Stimulated activated CD4-positive, alpha-beta T cell treated with anti-CD3 and anti-CD28 coated beads, Interleukin-15, amount 100 ng/mL, for 48 hours (primary cell): ENCODE measurements around the gene PLPP3.

Source experiments
- DNase-seq, 2 donors: peaks; one replicate each; pipeline ENCODE4 v3.0.0-alpha.2; 2020; ENCODE audit warnings: low read depth in 2 of 2

The PLPP3 gene

GRCh38 chr1:56576880-56577405 is 2.4 kb downstream of the PLPP3 start:
- DNase-seq, result no peak

GRCh38 chr1:56575865-56576264 is 3.5 kb downstream of the PLPP3 start:
- DNase-seq, result no peak

GRCh38 chr1:56574794-56575193 is 4.6 kb downstream of the PLPP3 start:
- no peak for DNase-seq

- no peak for DNase-seq
These were observed 6.1 kb downstream of the PLPP3 start for GRCh38 chr1:56573311-56573710.

- no peak for DNase-seq
These were observed 6.9 kb downstream of the PLPP3 start for GRCh38 chr1:56572334-56573050.

- DNase-seq, result no peak
These were observed 7.9 kb downstream of the PLPP3 start for GRCh38 chr1:56571448-56571847.

GRCh38 chr1:56570924-56571372 is 8.4 kb downstream of the PLPP3 start:
- no peak for DNase-seq

- no peak for DNase-seq
These were observed 9.7 kb downstream of the PLPP3 start for GRCh38 chr1:56569661-56570060.

GRCh38 chr1:56566994-56567393 is 12.4 kb downstream of the PLPP3 start:
- no peak for DNase-seq

GRCh38 chr1:56566061-56566744 is 13.2 kb downstream of the PLPP3 start:
- DNase-seq, result no peak

GRCh38 chr1:56564615-56565014 is 14.7 kb downstream of the PLPP3 start:
- DNase-seq, result no peak

- DNase-seq, result no peak
These were observed 15.8 kb downstream of the PLPP3 start for GRCh38 chr1:56563568-56563967.

GRCh38 chr1:56562891-56563452 is 16.4 kb downstream of the PLPP3 start:
- DNase-seq, result no peak

- DNase-seq, result no peak
These were observed 17.9 kb downstream of the PLPP3 start for GRCh38 chr1:56561227-56562019.

GRCh38 chr1:56557746-56558145 is 21.6 kb downstream of the PLPP3 start:
- DNase-seq, result no peak

- DNase-seq, result no peak
These were observed 23.9 kb downstream of the PLPP3 start for GRCh38 chr1:56555448-56555847.

GRCh38 chr1:56553046-56553445 is 26.3 kb downstream of the PLPP3 start:
- no peak for DNase-seq

- DNase-seq, result no peak
These were observed 27.0 kb downstream of the PLPP3 start for GRCh38 chr1:56552349-56552748.

GRCh38 chr1:56551691-56552090 is 27.7 kb downstream of the PLPP3 start:
- no peak for DNase-seq

GRCh38 chr1:56550859-56551188 is 28.5 kb downstream of the PLPP3 start:
- no peak for DNase-seq

GRCh38 chr1:56550138-56550858 is 29.1 kb downstream of the PLPP3 start:
- DNase-seq, result no peak
